GM18526 (cell line): ENCODE data around the gene UBC.

Experiments
- POLR2A ChIP-seq: IDR thresholded peaks from 3 replicates; pipeline ENCODE4 v1.6.1; 2011; ENCODE audit not compliant: insufficient read length; ENCODE audit errors: extremely low read depth

Gene UBC

GRCh38 chr12:124940393-124941169 lies 26.1 kb upstream of the UBC start:
- peak; percentile 54 for TF ChIP-seq POLR2A

- no peak for TF ChIP-seq POLR2A
Observed at GRCh38 chr12:124940143-124940392, 25.6 kb upstream of the UBC start.

DNA sequence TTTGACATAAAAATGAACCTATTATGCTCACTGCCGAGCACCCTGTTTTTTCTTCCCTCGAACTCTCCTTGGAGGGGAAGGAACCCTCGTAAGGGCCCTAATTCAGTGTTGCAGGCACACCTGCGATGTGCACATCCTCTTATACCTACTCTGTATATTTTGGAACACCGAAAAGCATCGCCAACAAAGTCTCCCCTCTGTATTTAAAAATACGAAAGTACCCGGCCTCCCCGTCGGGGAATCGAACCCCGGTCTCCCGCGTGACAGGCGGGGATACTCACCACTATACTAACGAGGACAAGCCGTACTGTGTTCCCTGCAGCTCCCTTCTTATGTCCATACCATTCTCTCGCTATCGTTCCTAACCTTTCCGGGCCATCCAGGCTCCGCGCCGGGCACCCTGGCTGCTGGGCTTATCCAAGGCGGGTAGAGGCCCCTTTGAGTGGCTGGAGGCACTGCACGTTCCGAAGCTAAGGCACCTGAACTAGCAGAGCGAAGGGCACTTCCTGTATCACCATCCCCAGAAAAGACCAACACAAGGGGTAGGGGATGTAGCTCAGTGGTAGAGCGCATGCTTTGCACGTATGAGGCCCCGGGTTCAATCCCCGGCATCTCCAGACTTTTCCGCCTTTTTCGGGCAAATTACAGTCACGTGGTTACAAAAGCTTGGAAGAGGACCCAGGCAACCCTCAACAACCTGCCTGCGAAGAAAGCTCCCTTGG lies 25.1 kb upstream of the UBC start:
- peak; percentile 15 for TF ChIP-seq POLR2A

DNA sequence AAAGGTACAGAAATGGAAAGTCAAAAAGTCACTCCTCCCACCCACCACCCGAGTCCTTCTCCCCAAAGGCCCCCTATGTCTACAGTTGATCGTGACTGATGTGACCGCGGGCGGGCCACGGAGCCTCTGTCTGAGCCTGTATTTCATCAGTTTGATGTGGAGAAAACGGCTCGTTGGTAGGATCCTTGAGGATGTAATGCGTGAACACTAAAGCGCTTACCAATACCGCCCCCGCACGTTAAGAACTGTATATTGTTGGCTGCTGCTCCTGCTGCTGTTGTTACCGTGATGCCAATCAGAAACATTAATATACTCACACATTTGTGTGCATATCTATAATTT lies 24.6 kb upstream of the UBC start:
- TF ChIP-seq POLR2A, result peak; percentile 47

- no peak for TF ChIP-seq POLR2A
Observed at GRCh38 chr12:124938587-124938986, 24.1 kb upstream of the UBC start.

GRCh38 chr12:124938108-124938507 lies 23.7 kb upstream of the UBC start:
- no peak for TF ChIP-seq POLR2A

DNA sequence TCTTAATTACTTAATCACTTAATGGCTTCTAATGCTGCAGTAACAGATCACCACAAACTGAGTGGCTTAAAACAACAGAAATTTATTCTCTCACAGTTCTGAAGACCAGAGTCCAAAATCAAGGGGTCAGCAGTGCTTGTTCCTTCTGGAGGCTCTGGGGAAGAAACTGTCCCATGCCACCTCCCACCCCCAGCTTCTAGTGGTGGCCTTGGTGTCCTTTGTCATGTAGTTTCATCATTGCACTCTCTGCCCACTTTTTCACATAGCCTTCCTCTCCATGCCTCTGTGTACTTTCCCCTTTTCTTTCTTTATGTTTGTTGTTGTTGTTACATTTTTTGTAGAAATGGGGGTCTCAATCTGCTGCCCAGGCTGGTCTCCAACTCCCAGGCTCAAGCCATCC lies 16.1 kb upstream of the UBC start:
- no peak for TF ChIP-seq POLR2A

DNA sequence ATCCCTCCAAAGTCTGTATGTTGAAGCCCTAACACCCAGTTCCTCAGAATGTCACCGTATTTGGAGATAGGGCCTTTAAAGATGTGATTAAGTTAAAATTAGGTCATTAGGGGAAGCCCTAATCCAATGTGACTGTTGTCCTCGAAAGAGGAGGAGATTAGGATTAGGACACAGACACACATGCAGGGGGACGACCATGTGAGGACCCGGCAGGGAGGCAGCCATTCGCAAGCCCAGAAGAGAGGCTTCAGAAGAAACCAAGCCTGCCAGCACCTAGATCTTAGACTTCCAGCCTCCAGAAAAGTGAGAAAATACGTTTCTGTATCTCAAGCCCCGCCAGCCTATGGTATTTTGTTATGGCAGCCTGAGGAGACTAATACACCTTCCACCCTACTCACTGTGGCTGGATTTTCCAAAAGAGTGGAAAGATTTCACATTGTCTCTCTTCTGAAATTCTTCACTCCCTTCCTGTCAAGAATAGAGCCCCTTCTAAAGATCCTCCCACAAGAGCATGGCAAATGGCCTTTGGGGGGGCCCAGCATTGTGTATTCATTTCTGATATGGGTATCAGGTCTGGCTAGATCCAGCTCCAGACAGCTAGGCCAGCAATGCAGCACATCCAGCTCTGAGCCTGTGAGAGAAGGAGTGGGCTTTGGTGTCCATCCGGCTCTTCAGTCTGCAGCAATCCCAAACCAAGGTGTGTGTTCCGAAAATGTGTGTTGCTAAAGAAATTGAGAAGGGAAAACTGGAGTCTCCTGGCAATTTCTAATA lies 15.4 kb upstream of the UBC start:
- no peak for TF ChIP-seq POLR2A

DNA sequence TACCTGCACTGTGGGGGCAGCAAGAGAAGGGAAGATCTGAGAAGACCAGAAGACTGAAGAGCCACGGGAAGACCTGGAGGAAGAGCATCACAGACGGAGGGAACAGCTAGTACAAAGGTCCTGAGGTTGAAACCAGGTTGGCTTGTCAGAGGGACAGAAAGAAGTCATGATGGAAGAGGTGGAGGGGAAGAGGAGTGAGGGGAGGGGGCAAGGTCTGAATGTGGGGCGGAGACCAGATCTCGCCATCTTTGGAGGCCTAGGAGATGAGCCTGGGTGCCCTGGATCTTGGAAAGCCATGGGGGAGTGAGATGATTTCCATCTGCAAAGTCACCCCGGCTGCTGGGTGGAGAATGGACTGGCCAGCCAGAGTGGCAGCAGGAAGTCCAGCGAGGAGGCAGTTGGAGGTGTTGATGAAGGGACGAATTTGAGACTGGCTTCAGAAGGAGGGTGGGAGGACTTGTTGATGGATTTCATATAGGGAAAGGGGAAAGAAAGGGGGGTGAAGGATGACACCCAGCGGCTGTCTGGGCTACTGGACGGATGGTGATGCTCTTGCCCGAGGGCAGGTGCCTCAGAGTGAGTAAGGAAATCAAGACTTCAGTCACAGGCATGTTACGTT lies 14.6 kb upstream of the UBC start:
- TF ChIP-seq POLR2A, result no peak

- no peak for TF ChIP-seq POLR2A
Observed at GRCh38 chr12:124928095-124928911, 13.9 kb upstream of the UBC start.

DNA sequence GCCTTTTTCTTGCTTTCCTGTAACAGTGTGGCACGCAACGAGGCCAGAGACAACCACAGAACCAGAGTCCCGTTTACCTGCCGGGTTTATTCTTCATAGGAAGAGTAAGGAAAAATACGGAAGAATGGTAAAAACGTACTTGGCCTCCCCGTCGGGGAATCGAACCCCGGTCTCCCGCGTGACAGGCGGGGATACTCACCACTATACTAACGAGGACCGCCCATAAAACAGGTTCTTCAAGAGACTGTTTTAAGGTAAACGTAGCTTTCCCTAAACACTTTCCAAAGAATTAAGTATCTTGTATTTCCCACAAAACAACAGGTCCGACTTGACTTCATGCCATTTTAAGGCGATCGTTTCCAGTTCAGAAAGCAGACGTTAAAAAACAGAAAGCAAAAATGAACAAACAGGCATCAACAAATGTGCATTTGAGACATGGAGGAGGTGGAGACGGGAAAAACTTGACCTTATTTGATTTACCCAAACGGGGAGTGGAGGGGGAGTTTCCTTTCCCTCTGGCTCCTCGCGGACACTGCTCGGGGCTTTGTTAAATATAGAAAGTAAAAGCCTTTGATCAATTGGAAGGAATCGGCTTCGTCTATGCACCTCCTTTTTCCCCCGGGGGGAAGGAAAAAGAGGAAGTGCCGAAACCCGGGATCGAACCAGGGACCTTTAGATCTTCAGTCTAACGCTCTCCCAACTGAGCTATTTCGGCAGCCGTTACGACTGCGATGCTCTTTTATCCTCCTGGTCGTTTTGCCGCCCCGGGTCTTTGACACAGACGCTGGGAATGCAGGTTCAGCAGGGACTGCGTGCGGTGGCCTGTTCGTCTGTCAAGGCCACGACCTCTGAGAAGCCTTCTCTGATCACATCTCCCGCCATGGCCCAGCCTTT lies 13.0 kb upstream of the UBC start:
- no peak for TF ChIP-seq POLR2A

DNA sequence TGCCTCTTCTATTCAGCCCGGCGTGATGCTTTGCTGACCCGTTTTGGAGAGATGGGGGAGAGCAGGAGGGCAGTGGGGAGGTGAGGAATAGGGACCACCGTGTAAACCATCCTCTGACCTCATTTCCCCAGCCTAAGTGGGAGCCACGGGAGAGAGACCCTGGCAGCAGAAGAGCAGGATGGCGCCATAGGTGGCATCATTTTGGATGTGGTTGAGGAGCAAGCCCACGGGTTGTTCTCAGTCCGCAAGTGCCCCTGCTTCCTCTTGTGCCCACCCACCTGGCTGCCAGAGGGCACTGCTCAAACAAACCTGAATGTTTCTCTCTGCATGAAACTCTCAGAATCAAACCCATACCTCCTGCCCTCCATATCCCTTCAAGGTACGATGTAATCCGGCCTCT lies 10.7 kb upstream of the UBC start:
- no peak for TF ChIP-seq POLR2A

DNA sequence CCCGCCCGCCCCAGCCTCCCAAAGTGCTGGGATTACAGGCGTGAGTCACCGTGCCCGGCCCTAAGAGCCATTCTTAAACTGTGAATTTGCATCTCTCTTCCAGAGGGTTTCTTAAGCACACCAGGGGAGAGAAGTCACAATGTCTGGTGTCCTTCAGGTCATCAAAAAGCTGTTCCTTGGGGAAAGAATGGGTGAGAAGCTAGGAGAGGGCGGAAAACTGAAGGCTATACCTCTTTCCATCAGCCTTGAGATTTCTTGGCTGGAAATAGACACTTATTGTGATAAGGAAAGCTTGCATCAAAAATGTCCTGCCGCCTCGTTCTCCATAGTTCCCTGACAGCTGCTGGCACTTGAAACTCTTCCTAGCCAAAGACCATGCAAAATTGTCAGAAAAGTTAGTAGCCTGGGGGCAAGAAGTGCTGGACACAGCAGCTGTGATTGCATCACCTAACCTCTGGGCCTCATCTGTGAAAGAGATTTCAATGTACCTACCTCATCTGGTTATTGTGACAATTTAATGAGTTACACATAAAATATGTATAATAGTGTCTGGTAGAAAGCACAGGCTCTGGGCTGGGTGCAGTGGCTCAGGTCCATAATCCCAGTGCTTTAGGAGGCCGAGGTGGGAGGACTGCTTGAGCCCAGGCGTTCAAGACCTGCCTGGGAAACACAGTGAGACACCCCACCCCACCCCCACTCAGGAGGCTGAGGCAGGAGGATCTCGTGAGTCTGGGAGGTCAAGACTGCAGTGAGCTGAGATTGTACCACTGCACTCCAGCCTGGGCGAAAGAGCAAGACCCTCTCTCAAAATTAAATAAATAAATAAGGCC lies 9.7 kb upstream of the UBC start:
- TF ChIP-seq POLR2A, result no peak
